ENCODE results near the gene ZNF710. TPM values are rescaled to one million over a fixed set of nuclear protein-coding genes. Genes with fewer than 3 reads are reported as not detected.

The ZNF710 gene
- total and polyA plus RNA-seq, 2 donors (not counting 3 experiments of a cell fraction or from before 2014, with no cell fraction given), result 8.9 to 32.4 TPM

- DNase-seq (ENCODE audit: low read depth, low spot score), result no peak
- H3K9me1 ChIP-seq (replicated peaks; ENCODE audit: control insufficient read depth, extremely low read depth, insufficient read depth, low read length), result no peaks in the 10 kb centered on the region
- ChIA-PET POLR2A (no interaction called here), CTCF (interaction anchor here (1.2 to 1.4 kb wide), 3 partner anchors 8 to 205 kb away, joined by 3 read pairs; no protein-coding TSS in a partner anchor)
- H3K36me3 ChIP-seq (ENCODE audit: control insufficient read depth in 2 of 2, extremely low read depth in 1 of 2, insufficient read depth in 2 of 2, low read length in 2 of 2), result peaks cover 0 to 32% of the 10 kb centered on the region in 2 experiments
- no TSS peak for BruUV-seq (replicated peaks)
- H3K27me3 ChIP-seq (ENCODE audit: control insufficient read depth in 2 of 2, insufficient read depth in 2 of 2, low read length in 2 of 2), result no peaks in the 10 kb centered on the region
- intact Hi-C loops (cut with micrococcal nuclease), result no loop called here
- no peak overlapping the region for H3K4me2 ChIP-seq (ENCODE audit: insufficient read depth, low read length)
- no peaks in the 10 kb centered on the region for H3K4me1 ChIP-seq (ENCODE audit: control insufficient read depth, extremely low read depth, insufficient read depth, low read length)
- H3K79me2 ChIP-seq (ENCODE audit: control insufficient read depth, insufficient read depth, low read length), result no peaks in the 10 kb centered on the region
- H2AFZ ChIP-seq (ENCODE audit: low read depth, low read length), result no peak overlapping the region
- no peak overlapping the region for H3K27ac ChIP-seq (ENCODE audit: insufficient read depth, low read depth, low read length)
- TF ChIP-seq JUN (IDR thresholded peaks at IDR 0.05; ENCODE audit: borderline replicate concordance, insufficient read depth, insufficient read length, low read depth) (no peak), MAX (IDR thresholded peaks at IDR 0.05; ENCODE audit: insufficient read depth, insufficient read length) (no peak), FOS (IDR thresholded peaks at IDR 0.05; ENCODE audit: borderline replicate concordance, insufficient read depth, low read length) (no peak), EZH2 (IDR thresholded peaks at IDR 0.05; ENCODE audit: borderline replicate concordance, low read depth, low read length, severe bottlenecking) (no peak), CTCF (IDR thresholded peaks at IDR 0.05; ENCODE audit: extremely low read depth in 1 of 2, insufficient read depth in 1 of 2, low read depth in 1 of 2, low read length in 2 of 2) (no peak), POLR2A (IDR thresholded peaks at IDR 0.05; ENCODE audit: low read depth, low read length) (no peak), GATA2 (IDR thresholded peaks at IDR 0.05; ENCODE audit: insufficient read depth, insufficient read length, low read depth, low read length) (no peak)
- no peaks in the 10 kb centered on the region for H3K9me3 ChIP-seq (replicated peaks; ENCODE audit: control insufficient read depth, insufficient read depth, low read length)
- H4K20me1 ChIP-seq (replicated peaks; ENCODE audit: control insufficient read depth, extremely low read depth, insufficient read depth, low read length), result no peaks in the 10 kb centered on the region
- dilution Hi-C loops (cut with MboI; ENCODE audit: extremely low pct_ligation_motif_present, low sequenced_read_pairs), result no loop called here
- no peak for FAIRE-seq
- H3K9ac ChIP-seq (replicated peaks; ENCODE audit: extremely low read depth, insufficient read depth, low read length), result no peak overlapping the region
- no peak overlapping the region for H3K4me3 ChIP-seq (replicated peaks in 1 of 3; ENCODE audit: insufficient read depth in 1 of 3, low read depth in 1 of 3, low read length in 3 of 3)
Measured at GRCh38 chr15:90079619-90080457, 78.7 kb downstream of the ZNF710 start.
